ENCODE results near the gene CACTIN.

Gene CACTIN

GRCh38 chr19:3644351-3645066, 17.9 kb upstream of the CACTIN start:
- TF ChIP-seq ZNF274 (IDR thresholded peaks at IDR 0.05; ENCODE audit: low read depth, low read length): no peak
- no peak overlapping the region for H3K4me3 ChIP-seq (ENCODE audit: low read length)

DNA sequence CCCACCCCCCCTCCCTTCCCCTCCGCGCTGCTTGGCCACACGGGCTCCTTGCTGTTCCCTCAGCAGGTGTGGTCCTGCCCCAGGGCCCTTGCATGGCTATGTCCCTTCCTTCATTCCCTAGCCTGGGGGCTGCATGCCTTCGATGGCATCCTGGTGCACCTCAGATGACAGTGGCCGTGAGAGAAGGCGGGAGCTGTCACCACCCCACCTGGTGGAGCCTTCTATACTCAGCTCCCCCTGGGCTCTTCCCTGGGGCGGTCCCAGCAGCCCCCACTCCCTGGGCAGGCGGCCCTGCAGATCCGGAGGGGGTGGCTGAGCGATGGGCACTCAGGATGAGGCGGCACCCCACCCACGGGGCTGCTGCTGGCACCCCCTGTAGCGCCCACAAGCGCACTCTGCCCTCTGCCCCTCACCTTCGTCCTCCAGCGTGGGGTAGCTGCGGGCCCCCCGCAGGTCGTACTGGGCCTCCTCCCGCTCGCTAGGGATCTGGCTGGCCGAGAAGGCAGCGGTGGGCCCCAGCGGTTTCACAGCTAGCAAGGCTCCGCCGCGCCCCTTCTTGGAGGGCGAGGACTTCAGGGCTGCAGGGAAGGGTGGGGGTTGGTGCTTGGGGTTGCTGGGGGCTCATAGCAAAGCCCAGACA, 17.2 kb upstream of the CACTIN start:
- no peak for TF ChIP-seq ZNF274 (IDR thresholded peaks at IDR 0.05; ENCODE audit: low read depth, low read length)
- H3K4me3 ChIP-seq (ENCODE audit: low read length): no peak overlapping the region

GRCh38 chr19:3642987-3643673, 16.5 kb upstream of the CACTIN start:
- no peak overlapping the region for H3K4me3 ChIP-seq (ENCODE audit: low read length)
- no peak for TF ChIP-seq ZNF274 (IDR thresholded peaks at IDR 0.05; ENCODE audit: low read depth, low read length)

- no peak overlapping the region for H3K4me3 ChIP-seq (ENCODE audit: low read length)
- TF ChIP-seq ZNF274 (IDR thresholded peaks at IDR 0.05; ENCODE audit: low read depth, low read length): no peak
Observed at GRCh38 chr19:3642296-3642695, 15.7 kb upstream of the CACTIN start.

DNA sequence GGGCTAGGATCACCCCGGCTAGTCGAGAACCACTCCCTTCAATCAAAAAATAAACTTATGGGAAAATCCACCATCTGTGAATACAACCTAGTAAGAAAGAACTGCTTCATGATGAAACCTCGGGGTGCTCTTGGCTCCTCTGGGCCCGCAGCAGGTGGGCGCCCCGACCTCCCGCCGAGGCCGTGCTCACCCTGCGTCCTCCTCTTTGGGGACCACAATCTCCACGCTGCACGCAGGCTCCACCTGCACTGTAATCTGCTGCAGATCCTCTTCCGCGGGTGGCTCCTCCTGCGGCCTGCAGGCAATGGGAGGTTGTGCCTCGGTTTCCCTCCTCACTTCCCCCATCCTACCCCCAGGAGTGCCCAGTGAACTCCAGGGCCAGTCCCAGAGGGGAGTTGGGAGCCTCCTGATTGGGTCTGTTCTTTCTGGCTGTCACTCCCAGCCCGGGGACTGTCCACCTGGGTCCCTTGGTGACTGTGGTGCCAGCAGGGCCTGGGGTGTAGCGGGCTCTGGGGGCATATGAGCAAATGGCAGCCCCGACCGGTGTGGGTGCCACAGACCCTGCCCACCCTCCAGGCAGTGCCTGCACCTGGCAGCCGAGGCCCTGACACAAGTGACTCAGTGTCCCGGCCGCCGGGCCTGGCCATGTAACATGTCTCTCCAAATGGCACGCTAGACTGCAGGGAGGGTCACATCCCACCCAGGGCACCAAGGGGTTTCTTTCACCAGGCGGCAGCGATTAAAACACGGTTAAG, 15.1 kb upstream of the CACTIN start:
- TF ChIP-seq ZNF274 (IDR thresholded peaks at IDR 0.05; ENCODE audit: low read depth, low read length): no peak
- H3K4me3 ChIP-seq (ENCODE audit: low read length): no peak overlapping the region

DNA sequence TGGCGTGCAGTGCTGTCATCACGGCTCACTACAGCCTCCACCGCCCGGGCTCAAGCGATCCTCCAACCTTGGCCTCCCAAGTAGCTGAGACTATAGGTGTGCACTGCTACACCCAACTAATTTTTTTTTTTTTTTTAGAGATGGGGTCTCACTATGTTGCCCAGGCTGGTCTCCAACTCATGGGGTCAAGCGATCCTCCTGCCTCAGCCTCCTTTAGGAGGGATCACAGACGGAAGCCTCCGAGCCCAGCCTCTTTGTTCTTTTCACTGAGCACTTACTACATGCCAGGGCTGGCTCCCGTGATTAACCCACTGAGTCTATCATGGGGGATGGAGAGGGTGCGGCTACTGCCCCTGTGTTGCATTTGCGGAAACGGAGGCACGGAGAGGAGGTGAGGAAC, 12.9 kb upstream of the CACTIN start:
- no peak overlapping the region for H3K4me3 ChIP-seq (ENCODE audit: low read length)

GRCh38 chr19:3638208-3639193, 11.9 kb upstream of the CACTIN start:
- no peak for TF ChIP-seq ZNF274 (IDR thresholded peaks at IDR 0.05; ENCODE audit: low read depth, low read length)

More for the DNA sequence above, 12.9 kb upstream of the CACTIN start:
- TF ChIP-seq ZNF274 (IDR thresholded peaks at IDR 0.05; ENCODE audit: low read depth, low read length): no peak

DNA sequence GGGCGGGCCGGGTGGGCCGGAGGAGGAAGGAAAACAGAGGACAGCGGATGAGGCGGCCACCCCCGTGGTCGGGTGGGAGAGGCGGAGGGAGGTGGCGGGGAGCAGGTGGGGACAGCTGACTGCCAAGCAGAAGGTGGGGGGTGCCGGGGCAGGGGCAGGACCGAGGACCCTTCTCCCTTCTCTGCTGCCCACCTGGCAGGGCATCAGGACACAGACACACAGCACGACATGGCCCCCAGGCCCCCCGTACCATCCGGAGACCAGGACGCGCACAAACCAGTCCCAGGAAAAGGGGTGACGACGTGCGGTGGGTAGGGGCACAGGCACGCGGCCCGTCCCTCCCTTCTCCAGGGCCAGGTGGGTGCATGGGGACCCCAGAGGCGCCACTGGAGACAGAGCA, 11.0 kb upstream of the CACTIN start:
- no peak for TF ChIP-seq ZNF274 (IDR thresholded peaks at IDR 0.05; ENCODE audit: low read depth, low read length)
- no peak overlapping the region for H3K4me3 ChIP-seq (ENCODE audit: low read length)

More at GRCh38 chr19:3638208-3639193, 11.9 kb upstream of the CACTIN start:
- H3K4me3 ChIP-seq (ENCODE audit: low read length): no peak overlapping the region

DNA sequence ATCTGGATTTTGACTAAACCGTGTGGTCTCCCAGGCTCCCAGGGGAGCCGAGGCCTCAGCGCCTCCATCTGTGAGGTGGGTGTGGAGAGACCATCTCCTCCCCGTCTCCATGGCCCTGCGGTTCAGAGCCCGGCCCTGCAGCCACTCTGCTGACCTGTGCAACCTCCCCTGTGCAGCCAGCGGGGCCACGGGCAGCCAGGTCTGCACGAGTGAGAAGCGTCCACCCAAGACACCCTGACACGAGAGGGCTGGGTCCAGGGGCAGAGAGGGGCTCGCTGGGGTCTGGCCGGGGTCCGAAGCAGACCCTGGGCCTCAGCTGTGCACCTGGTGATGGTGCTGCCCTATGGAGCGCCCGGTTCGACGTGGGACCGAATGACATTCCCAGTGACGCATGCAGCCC, 10.4 kb upstream of the CACTIN start:
- TF ChIP-seq ZNF274 (IDR thresholded peaks at IDR 0.05; ENCODE audit: low read depth, low read length): no peak
- no peak overlapping the region for H3K4me3 ChIP-seq (ENCODE audit: low read length)

DNA sequence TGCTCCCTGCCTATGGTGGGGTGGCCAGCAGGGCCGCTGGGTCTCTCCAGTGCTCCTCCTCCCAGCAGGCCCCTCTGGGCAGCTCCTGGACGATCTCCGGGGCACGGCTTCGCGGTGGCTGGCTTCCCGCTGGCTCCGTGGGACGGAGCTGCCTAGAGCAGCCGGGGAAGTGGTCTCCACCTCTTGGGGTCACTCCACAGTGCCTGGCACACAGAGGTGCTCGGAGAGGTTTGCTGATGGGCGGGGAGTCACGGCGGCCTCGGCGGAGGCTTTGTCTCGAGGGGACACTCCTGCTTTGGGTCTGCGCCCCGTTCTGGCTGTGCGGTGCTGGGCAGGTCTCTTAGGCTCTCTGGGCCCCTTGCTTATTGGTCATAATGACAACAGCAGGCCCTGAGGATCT, 9.9 kb upstream of the CACTIN start:
- no peak for TF ChIP-seq ZNF274 (IDR thresholded peaks at IDR 0.05; ENCODE audit: low read depth, low read length)
- no peak overlapping the region for H3K4me3 ChIP-seq (ENCODE audit: low read length)

DNA sequence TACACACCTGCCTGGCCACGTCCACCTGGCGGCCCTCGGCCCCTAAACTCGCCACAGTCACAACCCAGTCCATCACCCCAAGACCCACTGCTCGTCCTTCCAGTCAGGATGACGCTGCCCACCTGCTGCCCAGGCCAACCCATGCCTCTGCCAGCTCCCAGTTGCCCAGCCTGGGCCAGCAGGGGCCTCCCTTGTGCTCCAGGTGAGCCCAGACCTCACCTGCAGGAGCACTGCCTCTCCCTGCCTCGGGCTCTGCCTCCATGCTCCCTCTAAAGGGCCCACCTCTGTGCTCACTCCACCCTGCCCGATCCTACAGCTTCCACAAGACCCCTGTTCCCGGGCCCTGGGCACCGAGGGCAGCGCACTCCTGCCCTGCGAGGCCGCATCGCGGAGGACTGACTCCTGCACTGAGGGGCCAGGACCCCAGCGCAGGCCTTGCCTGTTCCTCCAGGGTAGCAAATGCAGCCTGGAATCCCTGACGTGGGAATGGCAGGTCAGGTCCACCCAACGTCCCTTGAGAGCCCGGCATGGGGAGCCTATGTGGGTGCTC, 8.0 kb upstream of the CACTIN start:
- no peak overlapping the region for H3K4me3 ChIP-seq (ENCODE audit: low read length)
- TF ChIP-seq ZNF274 (IDR thresholded peaks at IDR 0.05; ENCODE audit: low read depth, low read length): no peak

- no peak for TF ChIP-seq ZNF274 (IDR thresholded peaks at IDR 0.05; ENCODE audit: low read depth, low read length)
- no peak overlapping the region for H3K4me3 ChIP-seq (ENCODE audit: low read length)
Observed at GRCh38 chr19:3633559-3633988, 7.0 kb upstream of the CACTIN start.
